Keratinocyte (primary cell): ENCODE measurements around the gene PGBD4. TPM values are rescaled to one million over a fixed set of nuclear protein-coding genes. Genes with fewer than 3 reads are reported as not detected.

Experiments used
- DNase-seq: peaks from one replicate; pipeline ENCODE4 v3.0.0-alpha.2; 2011; ENCODE audit warnings: low read depth, missing footprints, low spot score
- FAIRE-seq: peaks from 2 replicates; lab custom pipeline; 2011; peaks lifted over from hg19 to GRCh38; lab: Jason Lieb, UNC
- H2AFZ ChIP-seq: 2 replicates; pipeline ENCODE4 v1.6.0; 2012; ENCODE audit warnings: low read length, control low read depth, inconsistent platforms; ENCODE audit not compliant: control insufficient read depth
- H3K27ac ChIP-seq: 2 replicates; pipeline ENCODE4 v1.5.1; 2011; ENCODE audit warnings: low read length; ENCODE audit not compliant: control insufficient read depth, insufficient read depth
- H3K27me3 ChIP-seq: 3 replicates; pipeline ENCODE4 v1.6.0; 2011; ENCODE audit warnings: low read length; ENCODE audit not compliant: control insufficient read depth, insufficient read depth; ENCODE audit errors: extremely low read depth
- H3K36me3 ChIP-seq, 2 experiments: 2 replicates in 1 of 2; 3 replicates in 1 of 2; pipeline ENCODE4 v1.5.1; 2011; ENCODE audit warnings: low read length in 2 of 2, mild to moderate bottlenecking in 1 of 2; ENCODE audit not compliant: control insufficient read depth in 2 of 2, insufficient read depth in 2 of 2; ENCODE audit errors: extremely low read depth in 1 of 2
- H3K4me1 ChIP-seq: 3 replicates; pipeline ENCODE4 v1.5.1; 2011; ENCODE audit warnings: low read length; ENCODE audit not compliant: control insufficient read depth, insufficient read depth; ENCODE audit errors: extremely low read depth
- H3K4me2 ChIP-seq: 3 replicates; pipeline ENCODE4 v1.6.0; 2011; ENCODE audit warnings: low read depth, low read length; ENCODE audit not compliant: control insufficient read depth, insufficient read depth; ENCODE audit errors: extremely low read depth
- H3K4me3 ChIP-seq, 3 experiments: fragments of 200-600 bp in 1 of 3; sonication (generic) in 1 of 3; 2 replicates in 2 of 3; 3 replicates in 1 of 3; pipeline ENCODE4 v1.5.1; 2011 to 2016; ENCODE audit warnings: low read length in 3 of 3, mild to moderate bottlenecking in 3 of 3, control low read depth in 2 of 3, inconsistent platforms in 1 of 3, low read depth in 1 of 3, mixed read lengths in 1 of 3, mixed run types in 1 of 3, moderate library complexity in 1 of 3; ENCODE audit not compliant: control insufficient read depth in 2 of 3, insufficient read depth in 2 of 3; ENCODE audit errors: extremely low read depth in 1 of 3
- H3K79me2 ChIP-seq: 2 replicates; pipeline ENCODE4 v1.6.0; 2012; ENCODE audit warnings: low read length; ENCODE audit not compliant: control insufficient read depth, insufficient read depth
- H3K9ac ChIP-seq: 3 replicates; pipeline ENCODE4 v1.6.0; 2011; ENCODE audit warnings: low read length; ENCODE audit not compliant: control insufficient read depth, insufficient read depth; ENCODE audit errors: extremely low read depth
- H3K9me1 ChIP-seq: 3 replicates; pipeline ENCODE4 v1.6.0; 2011; ENCODE audit warnings: low read length; ENCODE audit not compliant: control insufficient read depth, insufficient read depth; ENCODE audit errors: extremely low read depth
- H3K9me3 ChIP-seq: 2 replicates; pipeline ENCODE4 v1.5.1; 2012; ENCODE audit warnings: low read depth, low read length; ENCODE audit not compliant: control insufficient read depth
- H4K20me1 ChIP-seq: 3 replicates; pipeline ENCODE4 v1.6.0; 2011; ENCODE audit warnings: low read length; ENCODE audit not compliant: control insufficient read depth, insufficient read depth; ENCODE audit errors: extremely low read depth
- CTCF ChIP-seq, 3 experiments: IDR thresholded peaks in 1 of 3; conservative IDR thresholded peaks in 1 of 3; optimal IDR thresholded peaks in 1 of 3; 2 replicates in 2 of 3; 3 replicates in 1 of 3; pipeline versions ENCODE3 to v1.5.1; 2011; ENCODE audit warnings: low read length in 3 of 3, mild to moderate bottlenecking in 3 of 3, moderate library complexity in 2 of 3, control low read depth in 1 of 3, inconsistent platforms in 1 of 3; ENCODE audit not compliant: insufficient read depth in 2 of 3; ENCODE audit errors: extremely low read depth in 1 of 3
- EZH2 ChIP-seq: IDR thresholded peaks from one replicate; pipeline ENCODE4 v1.6.1; 2012; ENCODE audit warnings: inconsistent platforms, mild to moderate bottlenecking, low read length, moderate library complexity
- dilution Hi-C: fragments of 300-500 bp; cut with MboI; formaldehyde crosslinking; loops from one replicate; pipeline ENCODE4 v1.7.0; 2020; ENCODE audit warnings: low sequenced_read_pairs; ENCODE audit not compliant: extremely low pct_ligation_motif_present
- polyA plus RNA-seq, 5 experiments: library from polyadenylated mRNA; depleted of rRNA in 3 of 5; stranded (reverse) in 3 of 5; stranded (forward) in 1 of 5; unstranded in 1 of 5; fragments of >200 nt; gene quantifications; 1 replicate in 1 of 5; 2 replicates in 3 of 5; 3 replicates in 1 of 5; pipeline versions ENCODE4 v1.2.1 to v1.2.3, GENCODE V29; 2011 to 2012; ENCODE audit warnings: missing spikeins in 2 of 5, low read depth in 1 of 5, low replicate concordance in 1 of 5

PGBD4 gene
- polyA plus RNA-seq, 1 donor (not counting 4 experiments of a cell fraction or from before 2014, with no cell fraction given) = 2.3 TPM

GRCh38 chr15:34055868-34056595, 45.9 kb upstream of the PGBD4 start:
- H3K36me3 ChIP-seq = no peaks in the 10 kb centered on the region
- FAIRE-seq (no peak), DNase-seq (no peak)
- no peak overlapping the region for H3K4me2 ChIP-seq
- no peaks in the 10 kb centered on the region for H4K20me1 ChIP-seq
- H2AFZ ChIP-seq = no peak overlapping the region
- H3K79me2 ChIP-seq = no peaks in the 10 kb centered on the region
- H3K9me1 ChIP-seq = peaks cover 2% of the 10 kb centered on the region
- H3K9me3 ChIP-seq = no peaks in the 10 kb centered on the region
- TF ChIP-seq EZH2 (no peak), CTCF (optimal IDR thresholded peaks at IDR 0.05 in 1 of 3, IDR thresholded peaks at IDR 0.05 in 1 of 3, conservative IDR thresholded peaks at IDR 0.05 in 1 of 3; ENCODE audit: extremely low read depth in 1 of 3, insufficient read depth in 2 of 3, low read length in 3 of 3) (no peak)
- H3K9ac ChIP-seq = no peak overlapping the region
- no peaks in the 10 kb centered on the region for H3K27me3 ChIP-seq
- dilution Hi-C loops = no loop called here
- H3K27ac ChIP-seq = no peak overlapping the region
- no peaks in the 10 kb centered on the region for H3K4me1 ChIP-seq
- no peak overlapping the region for H3K4me3 ChIP-seq

GRCh38 chr15:34056911-34057310, 45.0 kb upstream of the PGBD4 start:
- no peak for TF ChIP-seq EZH2
- TF ChIP-seq CTCF (optimal IDR thresholded peaks at IDR 0.05 in 1 of 3, IDR thresholded peaks at IDR 0.05 in 1 of 3, conservative IDR thresholded peaks at IDR 0.05 in 1 of 3; ENCODE audit: extremely low read depth in 1 of 3, insufficient read depth in 2 of 3, low read length in 3 of 3) = no peak
- dilution Hi-C loops = no loop called here
- FAIRE-seq = no peak
- peaks cover 2% of the 10 kb centered on the region for H3K9me1 ChIP-seq
- H3K4me2 ChIP-seq = no peak overlapping the region
- H4K20me1 ChIP-seq = no peaks in the 10 kb centered on the region
- H3K4me3 ChIP-seq = no peak overlapping the region
- H3K4me1 ChIP-seq = no peaks in the 10 kb centered on the region
- no peak overlapping the region for H2AFZ ChIP-seq
- H3K9me3 ChIP-seq = no peaks in the 10 kb centered on the region
- no peaks in the 10 kb centered on the region for H3K36me3 ChIP-seq
- no peaks in the 10 kb centered on the region for H3K27me3 ChIP-seq
- no peak overlapping the region for H3K9ac ChIP-seq
- DNase-seq = no peak
- no peak overlapping the region for H3K27ac ChIP-seq
- H3K79me2 ChIP-seq = no peaks in the 10 kb centered on the region
